Chondrocyte (in vitro differentiated cells): ENCODE data around the gene OLFML3. TPM values are rescaled to one million over a fixed set of nuclear protein-coding genes. Genes with fewer than 3 reads are reported as not detected.

ENCODE experiments used
- DNase-seq: peaks from one replicate; pipeline ENCODE4 v3.0.0; 2021; ENCODE audit warnings: mixed read lengths, low spot score
- H3K27ac Mint-ChIP-seq: one replicate; pipeline ENCODE4 v1.8.0; 2021; ENCODE audit warnings: mild to moderate bottlenecking, moderate library complexity, mixed read lengths; ENCODE audit not compliant: unreplicated experiment
- H3K27me3 Mint-ChIP-seq: 2 replicates; pipeline ENCODE4 v1.8.0; 2021; ENCODE audit warnings: low read depth, mixed read lengths
- H3K36me3 Mint-ChIP-seq: 2 replicates; pipeline ENCODE4 v1.8.0; 2021; ENCODE audit warnings: low read depth, mixed read lengths
- H3K4me1 Mint-ChIP-seq: 2 replicates; pipeline ENCODE4 v1.8.0; 2021; ENCODE audit warnings: low read depth, mild to moderate bottlenecking, mixed read lengths
- H3K4me3 Mint-ChIP-seq: one replicate; pipeline ENCODE4 v1.8.0; 2021; ENCODE audit warnings: mild to moderate bottlenecking, moderate library complexity, mixed read lengths; ENCODE audit not compliant: unreplicated experiment
- H3K9me3 Mint-ChIP-seq: 2 replicates; pipeline ENCODE4 v1.8.0; 2021; ENCODE audit warnings: low read depth, mixed read lengths
- CTCF ChIP-seq: fragments of 200-600 bp; sonication (generic); IDR thresholded peaks from 2 replicates; pipeline ENCODE4 v1.5.0; 2021; ENCODE audit warnings: antibody characterized with exemption, mild to moderate bottlenecking, moderate library complexity
- total RNA-seq: library from RNA; stranded (reverse); gene quantifications from 3 replicates; pipeline ENCODE4 v1.2.1, GENCODE V29; 2021

OLFML3 gene
- total RNA-seq, 1 donor from 2014 or later, result 33.1 TPM

- Mint-ChIP-seq H3K27me3 (no peaks in the 10 kb centered on the region), H3K9me3 (no peaks in the 10 kb centered on the region), H3K36me3 (no peaks in the 10 kb centered on the region), H3K4me1 (peaks cover 73% of the 10 kb centered on the region), H3K4me3 (peak overlapping the region; percentile 35), H3K27ac (peak overlapping the region; percentile 89)
- no peak for TF ChIP-seq CTCF
- DNase-seq, result no peak
These were observed 4.1 kb downstream of the OLFML3 start for GRCh38 chr1:113983391-113983790.

GRCh38 chr1:113983826-113984225, 4.6 kb downstream of the OLFML3 start:
- Mint-ChIP-seq H3K4me1 (peaks cover 69% of the 10 kb centered on the region), H3K4me3 (peak overlapping the region; percentile 21), H3K27me3 (no peaks in the 10 kb centered on the region), H3K27ac (no peak overlapping the region), H3K36me3 (no peaks in the 10 kb centered on the region), H3K9me3 (no peaks in the 10 kb centered on the region)
- no peak for DNase-seq
- TF ChIP-seq CTCF, result no peak

- Mint-ChIP-seq H3K9me3 (no peaks in the 10 kb centered on the region), H3K36me3 (no peaks in the 10 kb centered on the region), H3K4me3 (no peak overlapping the region), H3K4me1 (peaks cover 60% of the 10 kb centered on the region), H3K27me3 (no peaks in the 10 kb centered on the region), H3K27ac (peak overlapping the region; percentile 65)
- TF ChIP-seq CTCF, result no peak
- no peak for DNase-seq
These were observed 5.4 kb downstream of the OLFML3 start for GRCh38 chr1:113984710-113985109.

GRCh38 chr1:113986802-113987201, 7.5 kb downstream of the OLFML3 start:
- DNase-seq, result no peak
- Mint-ChIP-seq H3K4me1 (peaks cover 43% of the 10 kb centered on the region), H3K27ac (peak overlapping the region; percentile 4), H3K36me3 (no peaks in the 10 kb centered on the region), H3K9me3 (no peaks in the 10 kb centered on the region), H3K4me3 (no peak overlapping the region), H3K27me3 (no peaks in the 10 kb centered on the region)
- TF ChIP-seq CTCF, result no peak

- no peak for DNase-seq
- no peak for TF ChIP-seq CTCF
- no peaks in the 10 kb centered on the region for H3K9me3 Mint-ChIP-seq
- peak overlapping the region; percentile 3 for H3K27ac Mint-ChIP-seq
- H3K4me3 Mint-ChIP-seq, result no peak overlapping the region
- no peaks in the 10 kb centered on the region for H3K27me3 Mint-ChIP-seq
- H3K36me3 Mint-ChIP-seq, result no peaks in the 10 kb centered on the region
- peaks cover 38% of the 10 kb centered on the region for H3K4me1 Mint-ChIP-seq
These were observed 8.0 kb downstream of the OLFML3 start for GRCh38 chr1:113987259-113987658.
